ENCODE measurements around the gene JPH3. TPM values are rescaled to one million over a fixed set of nuclear protein-coding genes. Genes with fewer than 3 reads are reported as not detected.
A peak's percentile ranks its signal among the peaks of the same experiment; 100 is the strongest.

Gene JPH3
- total and polyA plus RNA-seq, 2 experiments from 2014 or later = not detected

DNA sequence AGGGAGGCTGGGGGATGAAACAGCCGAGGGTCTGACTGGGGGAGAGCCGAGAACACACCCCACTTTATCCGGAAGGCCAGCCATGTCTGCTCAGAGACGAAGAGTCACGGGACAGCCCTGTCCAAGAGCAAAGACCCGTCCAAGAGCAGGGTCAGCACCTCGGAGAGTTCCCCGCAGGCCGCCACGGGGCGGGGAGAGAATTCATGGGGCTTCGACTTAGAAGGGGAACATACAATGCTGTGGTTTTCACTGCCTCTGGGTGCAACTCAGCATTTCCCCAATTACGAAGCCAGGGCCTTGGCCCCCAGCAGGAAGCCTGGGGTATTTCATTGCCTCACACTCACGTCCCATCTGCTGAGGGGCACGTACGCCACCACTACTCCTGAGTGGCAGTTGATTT is 59.3 kb downstream of the JPH3 start:
- Histone ChIP-seq H3K9me2 (ENCODE audit: insufficient read depth) (no peaks in the 10 kb centered on the region), H4K20me1 (ENCODE audit: insufficient read depth) (no peaks in the 10 kb centered on the region), H3K79me2 (ENCODE audit: insufficient read depth) (no peaks in the 10 kb centered on the region), H3K27me3 (replicated peaks; ENCODE audit: insufficient read depth) (peaks cover 37% of the 10 kb centered on the region), H2AFZ (no peak overlapping the region), H3K4me3 (no peak overlapping the region), H3K36me3 (ENCODE audit: low read depth) (no peaks in the 10 kb centered on the region), H3K9me3 (ENCODE audit: low read depth) (no peaks in the 10 kb centered on the region), H3K4me1 (ENCODE audit: insufficient read depth) (no peaks in the 10 kb centered on the region), H3F3A (ENCODE audit: insufficient read depth) (no peaks in the 10 kb centered on the region), H3K27ac (no peak overlapping the region), H3K9ac (no peak overlapping the region), H3K4me2 (ENCODE audit: unreplicated experiment) (no peak overlapping the region)
- no peak for TF ChIP-seq EZH2 (IDR thresholded peaks at IDR 0.05; ENCODE audit: insufficient read depth, poor library complexity, severe bottlenecking)
- TF ChIP-seq EZH2phosphoT487 (IDR thresholded peaks at IDR 0.05; ENCODE audit: insufficient read depth, low read depth) = no peak
- WGBS, 2 experiments (ENCODE audit: low coverage in 1 of 2, low lambda C conversion rate in 2 of 2, missing lambda C conversion rate in 2 of 2) = 16 to 17% methylated on average over 15 to 16 of the region's 16 CpGs
- peak; percentile 69 for DNase-seq
- in situ Hi-C loops (cut with MboI) = no loop called here

DNA sequence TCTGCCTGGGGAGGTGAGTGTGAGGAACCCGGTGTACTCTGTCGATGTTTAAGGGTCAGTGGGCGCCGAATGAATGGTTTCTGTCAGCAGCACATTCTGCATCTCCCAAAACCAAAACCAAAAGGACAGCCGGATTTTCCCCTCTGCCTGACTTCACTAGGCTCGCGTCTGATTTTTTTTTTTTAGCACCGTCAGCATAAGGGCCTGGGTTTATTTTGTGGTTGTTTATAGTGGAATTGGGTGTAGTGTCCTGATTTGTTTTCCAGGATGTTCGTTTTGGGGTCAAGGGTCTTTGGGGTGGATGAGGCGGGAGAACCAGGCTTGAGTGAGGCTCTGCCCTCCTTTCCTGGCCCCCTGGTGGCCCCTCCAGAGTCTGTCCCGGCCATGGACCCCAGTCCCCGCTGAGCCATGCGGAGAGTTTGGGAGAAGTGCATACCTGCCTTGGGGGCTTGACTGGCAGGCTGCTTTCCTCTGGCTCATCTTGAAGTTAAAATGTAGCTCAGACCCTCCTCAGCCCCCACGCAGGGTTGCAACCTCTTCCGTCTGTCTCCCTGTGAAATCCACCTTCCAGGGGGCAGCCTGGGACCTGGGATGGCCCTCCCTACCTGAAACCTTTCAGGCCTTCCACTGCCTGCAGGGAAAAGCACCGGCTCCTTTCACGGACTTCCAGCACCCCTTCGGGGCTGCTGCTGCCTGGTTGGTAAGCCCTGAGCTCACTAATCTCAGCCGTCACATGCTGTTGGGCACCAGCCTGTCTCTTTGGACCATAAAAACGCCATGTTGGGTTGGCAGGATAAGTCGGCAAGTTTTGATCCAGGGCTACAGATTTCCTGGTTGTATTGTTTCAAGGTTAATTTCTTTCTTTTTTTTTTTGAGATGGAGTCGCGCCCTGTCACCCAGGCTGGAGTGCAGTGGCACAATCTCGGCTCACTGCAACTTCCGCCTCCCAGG is 60.2 kb downstream of the JPH3 start:
- WGBS, 2 experiments (ENCODE audit: low coverage in 1 of 2, low lambda C conversion rate in 2 of 2, missing lambda C conversion rate in 2 of 2) = 61 to 66% methylated on average over 25 of the region's 25 CpGs
- Histone ChIP-seq H3K9ac (no peak overlapping the region), H3K9me3 (ENCODE audit: low read depth) (no peaks in the 10 kb centered on the region), H3K4me3 (no peak overlapping the region), H4K20me1 (ENCODE audit: insufficient read depth) (no peaks in the 10 kb centered on the region), H3K4me2 (ENCODE audit: unreplicated experiment) (no peak overlapping the region), H3K27ac (no peak overlapping the region), H3F3A (ENCODE audit: insufficient read depth) (no peaks in the 10 kb centered on the region), H3K79me2 (ENCODE audit: insufficient read depth) (no peaks in the 10 kb centered on the region), H3K27me3 (replicated peaks; ENCODE audit: insufficient read depth) (peaks cover 36% of the 10 kb centered on the region), H2AFZ (no peak overlapping the region), H3K9me2 (ENCODE audit: insufficient read depth) (no peaks in the 10 kb centered on the region), H3K4me1 (ENCODE audit: insufficient read depth) (no peaks in the 10 kb centered on the region), H3K36me3 (ENCODE audit: low read depth) (no peaks in the 10 kb centered on the region)
- TF ChIP-seq EZH2phosphoT487 (IDR thresholded peaks at IDR 0.05; ENCODE audit: insufficient read depth, low read depth) = no peak
- TF ChIP-seq EZH2 (IDR thresholded peaks at IDR 0.05; ENCODE audit: insufficient read depth, poor library complexity, severe bottlenecking) = no peak
- in situ Hi-C loops (cut with MboI) = no loop called here
- no peak for DNase-seq

DNA sequence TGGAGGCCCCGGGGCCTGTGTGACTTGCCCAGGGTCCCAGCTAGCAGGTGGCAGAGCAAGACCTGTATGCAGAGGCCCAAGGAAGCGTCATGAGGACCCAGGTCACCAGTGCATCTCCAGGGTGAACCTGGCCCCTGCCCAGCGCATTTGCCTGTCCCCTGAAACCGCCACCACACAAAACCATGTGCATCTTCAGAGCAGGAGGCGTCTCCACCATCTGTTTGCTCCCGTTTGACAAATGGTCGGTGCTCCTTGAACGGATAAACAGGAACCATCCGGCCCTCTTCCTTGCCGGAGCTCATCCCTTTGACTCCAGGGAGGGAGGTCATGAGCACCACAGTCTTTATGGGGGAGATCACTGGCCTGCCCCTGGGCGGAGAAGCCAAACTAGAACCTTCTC is 62.5 kb downstream of the JPH3 start:
- in situ Hi-C loops (cut with MboI) = no loop called here
- no peaks in the 10 kb centered on the region for H3K4me1 ChIP-seq (ENCODE audit: insufficient read depth)
- TF ChIP-seq EZH2 (IDR thresholded peaks at IDR 0.05; ENCODE audit: insufficient read depth, poor library complexity, severe bottlenecking) = no peak
- no peak for TF ChIP-seq EZH2phosphoT487 (IDR thresholded peaks at IDR 0.05; ENCODE audit: insufficient read depth, low read depth)
- DNase-seq = no peak
- no peaks in the 10 kb centered on the region for H3K9me2 ChIP-seq (ENCODE audit: insufficient read depth)
- H3K27me3 ChIP-seq (replicated peaks; ENCODE audit: insufficient read depth) = peaks cover 33% of the 10 kb centered on the region
- no peak overlapping the region for H3K27ac ChIP-seq
- WGBS, 2 experiments (ENCODE audit: low coverage in 1 of 2, low lambda C conversion rate in 2 of 2, missing lambda C conversion rate in 2 of 2) = 20 to 25% methylated on average over 11 of the region's 11 CpGs
- H3K9ac ChIP-seq = no peak overlapping the region
- no peaks in the 10 kb centered on the region for H3K9me3 ChIP-seq (ENCODE audit: low read depth)
- no peaks in the 10 kb centered on the region for H3F3A ChIP-seq (ENCODE audit: insufficient read depth)
- H3K36me3 ChIP-seq (ENCODE audit: low read depth) = no peaks in the 10 kb centered on the region
- H4K20me1 ChIP-seq (ENCODE audit: insufficient read depth) = no peaks in the 10 kb centered on the region
- H2AFZ ChIP-seq = no peak overlapping the region
- H3K4me3 ChIP-seq = no peak overlapping the region
- no peaks in the 10 kb centered on the region for H3K79me2 ChIP-seq (ENCODE audit: insufficient read depth)
- no peak overlapping the region for H3K4me2 ChIP-seq (ENCODE audit: unreplicated experiment)

DNA sequence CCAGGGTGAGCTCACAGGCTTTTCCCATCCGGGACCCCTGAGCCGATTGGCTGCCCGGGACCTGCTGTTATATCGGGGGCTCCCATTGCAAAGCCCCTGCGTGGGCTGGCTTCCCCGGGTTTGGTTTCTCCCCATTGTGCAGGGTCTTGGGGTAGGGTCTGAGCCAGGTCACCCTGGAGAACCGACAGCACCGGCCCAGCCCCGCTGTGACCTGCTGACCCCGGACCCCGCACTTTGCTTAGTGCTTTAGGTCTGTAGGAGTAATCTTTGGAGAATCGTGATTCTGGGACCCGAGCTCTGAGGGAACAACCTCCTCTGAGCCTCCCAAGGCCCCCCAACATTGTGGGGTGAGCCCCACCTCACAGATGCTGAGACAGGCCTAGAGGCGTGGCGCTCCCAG is 62.9 kb downstream of the JPH3 start:
- H3K9me2 ChIP-seq (ENCODE audit: insufficient read depth) = no peaks in the 10 kb centered on the region
- H2AFZ ChIP-seq = no peak overlapping the region
- no peaks in the 10 kb centered on the region for H4K20me1 ChIP-seq (ENCODE audit: insufficient read depth)
- TF ChIP-seq EZH2phosphoT487 (IDR thresholded peaks at IDR 0.05; ENCODE audit: insufficient read depth, low read depth) (no peak), EZH2 (IDR thresholded peaks at IDR 0.05; ENCODE audit: insufficient read depth, poor library complexity, severe bottlenecking) (no peak)
- no peaks in the 10 kb centered on the region for H3K4me1 ChIP-seq (ENCODE audit: insufficient read depth)
- DNase-seq = no peak
- H3K4me2 ChIP-seq (ENCODE audit: unreplicated experiment) = no peak overlapping the region
- peaks cover 32% of the 10 kb centered on the region for H3K27me3 ChIP-seq (replicated peaks; ENCODE audit: insufficient read depth)
- no peak overlapping the region for H3K4me3 ChIP-seq
- WGBS, 2 experiments (ENCODE audit: low coverage in 1 of 2, low lambda C conversion rate in 2 of 2, missing lambda C conversion rate in 2 of 2) = 68 to 74% methylated on average over 15 of the region's 15 CpGs
- no peak overlapping the region for H3K27ac ChIP-seq
- H3K36me3 ChIP-seq (ENCODE audit: low read depth) = no peaks in the 10 kb centered on the region
- no peak overlapping the region for H3K9ac ChIP-seq
- no peaks in the 10 kb centered on the region for H3K79me2 ChIP-seq (ENCODE audit: insufficient read depth)
- H3K9me3 ChIP-seq (ENCODE audit: low read depth) = no peaks in the 10 kb centered on the region
- in situ Hi-C loops (cut with MboI) = no loop called here
- H3F3A ChIP-seq (ENCODE audit: insufficient read depth) = no peaks in the 10 kb centered on the region
